ENCODE data around the gene FFAR3.

- no peak for TF ChIP-seq MAX (IDR thresholded peaks at IDR 0.05)
- TF ChIP-seq REST (IDR thresholded peaks at IDR 0.05), result no peak
- TF ChIP-seq ATF3 (IDR thresholded peaks at IDR 0.05), result no peak
- TF ChIP-seq GABPA (IDR thresholded peaks at IDR 0.05 in 1 of 2, conservative IDR thresholded peaks at IDR 0.05 in 1 of 2), result no peak
- TF ChIP-seq CTCF (IDR thresholded peaks at IDR 0.05; ENCODE audit: low read depth, low read length, missing input control), result no peak
- TF ChIP-seq SP1 (IDR thresholded peaks at IDR 0.05), result no peak
- no peak for TF ChIP-seq RXRA (IDR thresholded peaks at IDR 0.05)
- no peak for TF ChIP-seq EGR1 (IDR thresholded peaks at IDR 0.05; ENCODE audit: low read depth in 2 of 2)
- no peak for TF ChIP-seq TAF1 (conservative IDR thresholded peaks at IDR 0.05)
- TF ChIP-seq FOXA1 (IDR thresholded peaks at IDR 0.05), result no peak
- no peak for TF ChIP-seq ZBTB33 (IDR thresholded peaks at IDR 0.05)
Measured at GRCh38 chr19:35409191-35409590, 50.9 kb downstream of the FFAR3 start.
